Endothelial cell of umbilical vein (primary cell): ENCODE data around the gene GAB1. TPM values are rescaled to one million over a fixed set of nuclear protein-coding genes. Genes with fewer than 3 reads are reported as not detected.

ENCODE experiments used
- BruUV-seq: library from RNA; stranded (reverse); fragments of 400-500 nt; replicated peaks from 2 replicates; lab custom pipeline; 2021; lab: Mats Ljungman, UMichigan
- CTCF ChIA-PET: fragments of 300-600, 350-600 bp; sonication (Branson Sonifier 250); formaldehyde crosslinking; loops from one replicate; lab custom pipeline; 2021; ENCODE audit warnings: antibody characterized with exemption, inconsistent platforms; lab: Charles Lee
- POLR2A ChIA-PET: fragments of 300-600, 350-600 bp; sonication (Branson Sonifier 250); formaldehyde crosslinking; loops from one replicate; lab custom pipeline; 2021; ENCODE audit warnings: antibody characterized with exemption, inconsistent platforms; lab: Charles Lee
- DNase-seq: peaks from one replicate; pipeline ENCODE4 v3.0.0-alpha.2; 2011; ENCODE audit warnings: low read depth, low spot score
- FAIRE-seq: peaks from 2 replicates; lab custom pipeline; 2011; peaks lifted over from hg19 to GRCh38; lab: Jason Lieb, UNC
- H2AFZ ChIP-seq: 2 replicates; pipeline ENCODE4 v1.6.0; 2012; ENCODE audit warnings: low read depth, low read length, control low read depth, inconsistent platforms
- H3K27ac ChIP-seq: 2 replicates; pipeline ENCODE4 v1.5.1; 2011; ENCODE audit warnings: low read depth, mild to moderate bottlenecking, control low read depth, low read length, moderate library complexity; ENCODE audit not compliant: insufficient read depth
- H3K27me3 ChIP-seq, 2 experiments: 2 replicates each; pipeline versions ENCODE4 v1.6.0 to v1.6.1; 2011; ENCODE audit warnings: low read length in 2 of 2, mixed read lengths in 1 of 2; ENCODE audit not compliant: control insufficient read depth in 2 of 2, insufficient read depth in 2 of 2
- H3K36me3 ChIP-seq, 2 experiments: 2 replicates in 1 of 2; 3 replicates in 1 of 2; pipeline ENCODE4 v1.5.1; 2011; ENCODE audit warnings: low read length in 2 of 2, mild to moderate bottlenecking in 1 of 2, moderate library complexity in 1 of 2; ENCODE audit not compliant: control insufficient read depth in 2 of 2, insufficient read depth in 2 of 2; ENCODE audit errors: extremely low read depth in 1 of 2
- H3K4me1 ChIP-seq: 3 replicates; pipeline ENCODE4 v1.5.1; 2011; ENCODE audit warnings: mild to moderate bottlenecking, low read length; ENCODE audit not compliant: control insufficient read depth, insufficient read depth; ENCODE audit errors: extremely low read depth
- H3K4me2 ChIP-seq: 2 replicates; pipeline ENCODE4 v1.6.1; 2011; ENCODE audit warnings: low read length, control low read depth, mixed read lengths; ENCODE audit not compliant: insufficient read depth
- H3K4me3 ChIP-seq, 3 experiments: fragments of 200-600 bp in 1 of 3; sonication (generic), shearing (Covaris generic) in 1 of 3; replicated peaks in 1 of 3; 2 replicates each; pipeline ENCODE4 v1.5.1; 2011 to 2016; ENCODE audit warnings: control low read depth in 3 of 3, low read length in 3 of 3, mild to moderate bottlenecking in 2 of 3, inconsistent platforms in 1 of 3, low read depth in 1 of 3, moderate library complexity in 1 of 3; ENCODE audit not compliant: insufficient read depth in 1 of 3
- H3K79me2 ChIP-seq: 2 replicates; pipeline ENCODE4 v1.6.0; 2012; ENCODE audit warnings: low read length, inconsistent platforms; ENCODE audit not compliant: control insufficient read depth, insufficient read depth
- H3K9ac ChIP-seq: replicated peaks from 2 replicates; pipeline ENCODE3; 2011; ENCODE audit warnings: low read length, control low read depth; ENCODE audit not compliant: insufficient read depth; ENCODE audit errors: extremely low read depth
- H3K9me1 ChIP-seq: replicated peaks from 3 replicates; pipeline ENCODE4 v1.6.0; 2011; ENCODE audit warnings: mild to moderate bottlenecking, low read length; ENCODE audit not compliant: control insufficient read depth, insufficient read depth; ENCODE audit errors: extremely low read depth
- H3K9me3 ChIP-seq: replicated peaks from 2 replicates; pipeline ENCODE4 v1.5.1; 2012; ENCODE audit warnings: low read length, inconsistent platforms; ENCODE audit not compliant: control insufficient read depth, insufficient read depth
- H4K20me1 ChIP-seq: replicated peaks from 2 replicates; pipeline ENCODE3; 2011; ENCODE audit warnings: mild to moderate bottlenecking, low read length; ENCODE audit not compliant: control insufficient read depth, insufficient read depth; ENCODE audit errors: extremely low read depth
- GATA2 ChIP-seq: IDR thresholded peaks from 2 replicates; pipeline ENCODE4 v1.7.0; 2011; ENCODE audit warnings: low read depth, mild to moderate bottlenecking, moderate library complexity, mixed read lengths, low read length; ENCODE audit not compliant: insufficient read length, insufficient read depth
- JUN ChIP-seq: IDR thresholded peaks from 2 replicates; pipeline ENCODE4 v1.6.1; 2011; ENCODE audit warnings: borderline replicate concordance, low read depth; ENCODE audit not compliant: insufficient read length, insufficient read depth
- POLR2AphosphoS5 ChIP-seq: IDR thresholded peaks from 2 replicates; pipeline ENCODE4 v1.6.1; 2012; ENCODE audit warnings: low read depth, mild to moderate bottlenecking, control low read depth, low read length, moderate library complexity; ENCODE audit not compliant: insufficient read depth
- dilution Hi-C: fragments of 300-500 bp; cut with MboI; formaldehyde crosslinking; loops from one replicate; pipeline ENCODE4 v1.15.0; 2019; ENCODE audit warnings: low sequenced_read_pairs; ENCODE audit not compliant: extremely low pct_ligation_motif_present
- intact Hi-C: fragments of 100-400 bp; cut with micrococcal nuclease; formaldehyde crosslinking; loops from one replicate; pipeline ENCODE4 v1.10.0; 2022
- polyA plus RNA-seq, 4 experiments: library from polyadenylated mRNA; depleted of rRNA in 3 of 4; stranded (reverse) in 3 of 4; unstranded in 1 of 4; fragments of >200 nt; gene quantifications; 2 replicates each; pipeline versions ENCODE4 v1.2.1 to v1.2.3, GENCODE V29; 2011 to 2012; ENCODE audit warnings: missing spikeins in 1 of 4
- total RNA-seq: library from RNA; stranded (reverse); gene quantifications from 2 replicates; pipeline ENCODE4 v1.2.3, GENCODE V29; 2021
- TF ChIP-seq, protein P1 (sequence below): IDR thresholded peaks from 2 replicates; pipeline ENCODE4 v1.6.1; 2011; ENCODE audit not compliant: insufficient read depth, insufficient read length
- TF ChIP-seq, protein P2 (sequence below), 2 donors: IDR thresholded peaks; 1 replicate in 1 of 2; 2 replicates in 1 of 2; pipeline ENCODE4 v1.5.1; 2011; ENCODE audit warnings: low read length in 2 of 2, mild to moderate bottlenecking in 2 of 2, moderate library complexity in 2 of 2, control low read depth in 1 of 2, inconsistent platforms in 1 of 2, low read depth in 1 of 2; ENCODE audit not compliant: insufficient read depth in 1 of 2; ENCODE audit errors: extremely low read depth in 1 of 2

GAB1 gene
- total and polyA plus RNA-seq, 2 donors (not counting 3 experiments of a cell fraction or from before 2014, with no cell fraction given) = 9.3 to 37.7 TPM

DNA sequence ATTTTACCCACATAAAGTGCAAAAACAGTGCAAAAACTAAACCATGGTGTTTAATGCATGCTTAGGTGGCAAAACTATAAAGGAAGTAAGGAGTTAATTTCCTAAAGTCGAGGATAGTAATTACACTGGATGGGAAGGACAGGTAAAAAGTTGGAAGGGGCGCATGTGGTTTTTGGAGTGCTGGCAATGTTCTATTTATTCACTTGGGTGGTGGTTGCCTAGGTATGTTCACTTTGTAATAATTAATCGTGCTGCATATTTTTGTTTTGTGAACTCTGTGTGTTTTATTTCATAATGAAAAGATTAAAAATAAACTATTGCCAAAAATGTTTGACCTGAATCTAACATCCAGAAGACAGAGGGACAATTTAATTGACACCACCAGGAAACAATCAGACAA lies 144.7 kb downstream of the GAB1 start:
- BruUV-seq = no TSS peak
- H3K9me3 ChIP-seq = no peaks in the 10 kb centered on the region
- no peaks in the 10 kb centered on the region for H3K79me2 ChIP-seq
- no peaks in the 10 kb centered on the region for H4K20me1 ChIP-seq
- H3K27me3 ChIP-seq = no peaks in the 10 kb centered on the region
- intact Hi-C loops = loop anchor here (5.0 kb wide), 1 partner anchor 634 kb away; the partner anchor contains the start of gene INPP4B
- no peaks in the 10 kb centered on the region for H3K9me1 ChIP-seq
- H3K4me2 ChIP-seq = no peak overlapping the region
- no peak for DNase-seq
- H2AFZ ChIP-seq = no peak overlapping the region
- no peaks in the 10 kb centered on the region for H3K36me3 ChIP-seq
- no peak for FAIRE-seq
- ChIA-PET CTCF (interaction anchor here (0.7 to 3.3 kb wide), 5 partner anchors 10 to 496 kb away, joined by 3 to 12 read pairs (median 3); no protein-coding TSS in a partner anchor), POLR2A (no interaction called here)
- no peak overlapping the region for H3K27ac ChIP-seq
- H3K4me3 ChIP-seq = no peak overlapping the region
- no peak for TF ChIP-seq JUN
- dilution Hi-C loops = no loop called here
- no peaks in the 10 kb centered on the region for H3K4me1 ChIP-seq
- no peak overlapping the region for H3K9ac ChIP-seq

DNA sequence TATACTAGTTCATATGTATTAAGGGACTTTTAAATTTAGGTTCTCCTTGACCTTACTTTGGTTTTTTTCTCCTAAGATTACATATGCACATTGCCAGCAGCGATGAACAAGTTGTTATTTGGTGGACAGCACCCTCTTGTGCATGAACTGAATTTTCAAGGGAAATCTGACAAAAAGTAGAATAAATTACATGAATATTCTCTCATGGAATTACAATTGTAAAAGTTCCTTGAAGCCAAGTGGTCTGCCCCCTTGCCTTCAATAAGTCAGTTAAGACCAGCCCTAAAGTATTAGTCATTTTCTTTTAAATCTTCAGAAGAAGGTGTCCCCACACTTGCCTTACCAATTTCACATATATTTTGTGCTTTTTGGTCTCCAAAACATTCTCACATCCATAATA lies 146.2 kb downstream of the GAB1 start:
- H4K20me1 ChIP-seq = no peaks in the 10 kb centered on the region
- H3K79me2 ChIP-seq = no peaks in the 10 kb centered on the region
- no peaks in the 10 kb centered on the region for H3K36me3 ChIP-seq
- no peak overlapping the region for H3K4me2 ChIP-seq
- H3K4me1 ChIP-seq = no peaks in the 10 kb centered on the region
- H3K27ac ChIP-seq = no peak overlapping the region
- ChIA-PET CTCF (interaction anchor here (0.8 to 3.1 kb wide), 6 partner anchors 82 to 498 kb away, joined by 3 to 24 read pairs (median 8); no protein-coding TSS in a partner anchor), POLR2A (no interaction called here)
- FAIRE-seq (peak; percentile 55), DNase-seq (peak; percentile 74)
- TF ChIP-seq, protein P1, sequence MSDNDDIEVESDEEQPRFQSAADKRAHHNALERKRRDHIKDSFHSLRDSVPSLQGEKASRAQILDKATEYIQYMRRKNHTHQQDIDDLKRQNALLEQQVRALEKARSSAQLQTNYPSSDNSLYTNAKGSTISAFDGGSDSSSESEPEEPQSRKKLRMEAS = no peak
- TF ChIP-seq, protein P2, sequence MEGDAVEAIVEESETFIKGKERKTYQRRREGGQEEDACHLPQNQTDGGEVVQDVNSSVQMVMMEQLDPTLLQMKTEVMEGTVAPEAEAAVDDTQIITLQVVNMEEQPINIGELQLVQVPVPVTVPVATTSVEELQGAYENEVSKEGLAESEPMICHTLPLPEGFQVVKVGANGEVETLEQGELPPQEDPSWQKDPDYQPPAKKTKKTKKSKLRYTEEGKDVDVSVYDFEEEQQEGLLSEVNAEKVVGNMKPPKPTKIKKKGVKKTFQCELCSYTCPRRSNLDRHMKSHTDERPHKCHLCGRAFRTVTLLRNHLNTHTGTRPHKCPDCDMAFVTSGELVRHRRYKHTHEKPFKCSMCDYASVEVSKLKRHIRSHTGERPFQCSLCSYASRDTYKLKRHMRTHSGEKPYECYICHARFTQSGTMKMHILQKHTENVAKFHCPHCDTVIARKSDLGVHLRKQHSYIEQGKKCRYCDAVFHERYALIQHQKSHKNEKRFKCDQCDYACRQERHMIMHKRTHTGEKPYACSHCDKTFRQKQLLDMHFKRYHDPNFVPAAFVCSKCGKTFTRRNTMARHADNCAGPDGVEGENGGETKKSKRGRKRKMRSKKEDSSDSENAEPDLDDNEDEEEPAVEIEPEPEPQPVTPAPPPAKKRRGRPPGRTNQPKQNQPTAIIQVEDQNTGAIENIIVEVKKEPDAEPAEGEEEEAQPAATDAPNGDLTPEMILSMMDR (IDR thresholded peaks at IDR 0.05; ENCODE audit: extremely low read depth in 1 of 2, insufficient read depth in 1 of 2, low read depth in 1 of 2, low read length in 2 of 2) = peak; percentile 26 to 42
- TF ChIP-seq POLR2AphosphoS5 (no peak), GATA2 (no peak)
- no peaks in the 10 kb centered on the region for H3K9me1 ChIP-seq
- H3K4me3 ChIP-seq = no peak overlapping the region
- no TSS peak for BruUV-seq
- no peaks in the 10 kb centered on the region for H3K27me3 ChIP-seq
- dilution Hi-C loops = no loop called here
- H2AFZ ChIP-seq = no peak overlapping the region
- intact Hi-C loops = loop anchor here (1.0 to 5.0 kb wide), 6 partner anchors 84 to 636 kb away; partner anchors contain the start of gene INPP4B
- H3K9me3 ChIP-seq = no peaks in the 10 kb centered on the region
- H3K9ac ChIP-seq = no peak overlapping the region
